Neural cell (in vitro differentiated cells): Measurements from ENCODE around the gene TMEM132A. TPM values are rescaled to one million over a fixed set of nuclear protein-coding genes. Genes with fewer than 3 reads are reported as not detected.

Experiments used
- H2AFZ ChIP-seq: fragments of 200-600, 300-800 bp; sonication (generic), shearing (Covaris generic); 2 replicates; pipeline ENCODE4 v1.6.0; 2014; ENCODE audit warnings: low read depth, mild to moderate bottlenecking, antibody characterized with exemption, low read length, moderate library complexity
- H3F3A ChIP-seq: fragments of 200-600 bp; shearing (Covaris generic); 2 replicates; pipeline ENCODE4 v1.6.1; 2016; ENCODE audit warnings: mild to moderate bottlenecking, moderate library complexity, mixed read lengths, antibody characterized with exemption, low read length; ENCODE audit not compliant: insufficient read depth, poor library complexity, severe bottlenecking
- H3K27ac ChIP-seq: fragments of 200-600, 300-800 bp; sonication (generic), shearing (Covaris generic); 2 replicates; pipeline ENCODE4 v1.5.1; 2014; ENCODE audit warnings: mild to moderate bottlenecking, low read length, moderate library complexity
- H3K27me3 ChIP-seq: fragments of 300-800, 200-600 bp; sonication (generic), shearing (Covaris generic); 2 replicates; pipeline ENCODE4 v1.6.0; 2014; ENCODE audit warnings: mild to moderate bottlenecking, low read depth, low read length, moderate library complexity; ENCODE audit not compliant: insufficient read depth
- H3K36me3 ChIP-seq: fragments of 300-800, 200-600 bp; sonication (generic), shearing (Covaris generic); 2 replicates; pipeline ENCODE4 v1.5.1; 2014; ENCODE audit warnings: mild to moderate bottlenecking, antibody characterized with exemption, low read length, moderate library complexity; ENCODE audit not compliant: insufficient read depth
- H3K4me2 ChIP-seq: fragments of 300-800, 200-600 bp; sonication (generic), shearing (Covaris generic); 2 replicates; pipeline ENCODE4 v1.6.0; 2014; ENCODE audit warnings: mild to moderate bottlenecking, low read length
- H3K4me3 ChIP-seq: fragments of 300-800, 200-600 bp; sonication (generic), shearing (Covaris generic); 2 replicates; pipeline ENCODE4 v1.5.1; 2014; ENCODE audit warnings: mild to moderate bottlenecking, low read length, moderate library complexity
- H3K79me2 ChIP-seq: fragments of 200-600 bp; shearing (Covaris generic); replicated peaks from 2 replicates; pipeline ENCODE4 v1.6.0; 2014; ENCODE audit warnings: mild to moderate bottlenecking, low read length, moderate library complexity; ENCODE audit not compliant: insufficient read depth
- H3K9ac ChIP-seq: fragments of 300-800, 200-600 bp; sonication (generic), shearing (Covaris generic); 2 replicates; pipeline ENCODE4 v1.6.1; 2016; ENCODE audit warnings: mild to moderate bottlenecking, low read length, mixed read lengths
- H3K9me2 ChIP-seq: fragments of 200-600 bp; shearing (Covaris generic); 2 replicates; pipeline ENCODE4 v1.6.1; 2016; ENCODE audit warnings: mild to moderate bottlenecking, low read length, mixed read lengths; ENCODE audit not compliant: insufficient read depth
- H3K9me3 ChIP-seq: fragments of 200-600, 300-800 bp; sonication (generic), shearing (Covaris generic); 2 replicates; pipeline ENCODE4 v1.6.1; 2016; ENCODE audit warnings: mild to moderate bottlenecking, mixed run types, low read length, moderate library complexity, mixed read lengths
- H4K20me1 ChIP-seq: fragments of 200-600 bp; shearing (Covaris generic); 2 replicates; pipeline ENCODE4 v1.6.1; 2016; ENCODE audit warnings: mild to moderate bottlenecking, mixed run types; ENCODE audit not compliant: insufficient read depth
- EP300 ChIP-seq: fragments of 450-650 bp; conservative IDR thresholded peaks from 2 replicates; pipeline ENCODE4 v1.6.1; 2014; ENCODE audit warnings: antibody characterized with exemption, mild to moderate bottlenecking, moderate library complexity; ENCODE audit not compliant: poor library complexity, severe bottlenecking
- EZH2 ChIP-seq: fragments of 200-600, 300-800 bp; shearing (Covaris generic), sonication (generic); IDR thresholded peaks from 2 replicates; pipeline ENCODE4 v1.6.1; 2014; ENCODE audit warnings: antibody characterized with exemption, low read length, borderline replicate concordance, mild to moderate bottlenecking; ENCODE audit not compliant: insufficient read depth, poor library complexity, severe bottlenecking
- MXI1 ChIP-seq: fragments of 450-650 bp; conservative IDR thresholded peaks from 2 replicates; pipeline ENCODE4 v1.6.1; 2014; ENCODE audit warnings: antibody characterized with exemption, mild to moderate bottlenecking; ENCODE audit not compliant: poor library complexity, severe bottlenecking
- POLR2AphosphoS5 ChIP-seq: IDR thresholded peaks from 2 replicates; pipeline ENCODE4 v1.6.1; 2012
- RAD21 ChIP-seq: fragments of 450-650 bp; conservative IDR thresholded peaks from 2 replicates; pipeline ENCODE4 v1.6.1; 2014; ENCODE audit warnings: antibody characterized with exemption, mild to moderate bottlenecking, moderate library complexity
- SMC3 ChIP-seq: fragments of 450-650 bp; conservative IDR thresholded peaks from 2 replicates; pipeline ENCODE4 v1.6.1; 2014; ENCODE audit warnings: antibody characterized with exemption, mild to moderate bottlenecking, moderate library complexity; ENCODE audit not compliant: poor library complexity
- TAF1 ChIP-seq: IDR thresholded peaks from 2 replicates; pipeline ENCODE4 v1.6.1; 2012; ENCODE audit warnings: low read depth
- polyA plus RNA-seq: library from polyadenylated mRNA; depleted of rRNA; stranded (reverse); fragments of >200 nt; gene quantifications from 2 replicates; pipeline ENCODE4 v1.2.3, GENCODE V29; 2014
- TF ChIP-seq, protein P1 (sequence below): fragments of 450-650 bp; IDR thresholded peaks from 2 replicates; pipeline ENCODE4 v1.5.1; 2014; ENCODE audit warnings: antibody characterized with exemption, mild to moderate bottlenecking, moderate library complexity; ENCODE audit not compliant: poor library complexity, severe bottlenecking
- TF ChIP-seq, protein P2 (sequence below): IDR thresholded peaks from 2 replicates; pipeline ENCODE4 v1.6.1; 2012; ENCODE audit warnings: borderline replicate concordance

The TMEM132A gene
- polyA plus RNA-seq, 1 donor from 2014 or later = 215 TPM

DNA sequence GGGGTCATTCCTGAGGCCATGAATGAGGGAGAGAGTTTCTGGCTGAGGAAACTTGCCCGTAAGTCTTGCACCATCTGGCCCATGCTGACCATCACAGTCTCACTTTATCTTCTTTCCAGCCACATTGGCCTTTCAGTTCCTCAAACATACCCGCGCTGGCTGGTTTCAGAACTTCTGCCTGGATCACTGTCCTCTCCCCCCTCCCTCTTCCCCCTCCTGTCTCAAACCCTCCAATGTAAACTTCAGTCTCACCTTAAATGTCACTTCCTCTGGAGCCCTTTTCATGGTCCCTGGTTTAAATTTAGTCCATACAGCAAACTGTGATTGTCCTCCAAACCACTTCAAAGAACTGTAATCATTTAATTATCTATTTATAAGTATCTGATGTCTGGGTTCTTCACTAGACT lies 14.0 kb upstream of the TMEM132A start:
- TF ChIP-seq RAD21 (no peak), MXI1 (no peak), POLR2AphosphoS5 (no peak), EP300 (no peak), EZH2 (no peak), SMC3 (no peak), TAF1 (no peak)
- TF ChIP-seq, protein P1, sequence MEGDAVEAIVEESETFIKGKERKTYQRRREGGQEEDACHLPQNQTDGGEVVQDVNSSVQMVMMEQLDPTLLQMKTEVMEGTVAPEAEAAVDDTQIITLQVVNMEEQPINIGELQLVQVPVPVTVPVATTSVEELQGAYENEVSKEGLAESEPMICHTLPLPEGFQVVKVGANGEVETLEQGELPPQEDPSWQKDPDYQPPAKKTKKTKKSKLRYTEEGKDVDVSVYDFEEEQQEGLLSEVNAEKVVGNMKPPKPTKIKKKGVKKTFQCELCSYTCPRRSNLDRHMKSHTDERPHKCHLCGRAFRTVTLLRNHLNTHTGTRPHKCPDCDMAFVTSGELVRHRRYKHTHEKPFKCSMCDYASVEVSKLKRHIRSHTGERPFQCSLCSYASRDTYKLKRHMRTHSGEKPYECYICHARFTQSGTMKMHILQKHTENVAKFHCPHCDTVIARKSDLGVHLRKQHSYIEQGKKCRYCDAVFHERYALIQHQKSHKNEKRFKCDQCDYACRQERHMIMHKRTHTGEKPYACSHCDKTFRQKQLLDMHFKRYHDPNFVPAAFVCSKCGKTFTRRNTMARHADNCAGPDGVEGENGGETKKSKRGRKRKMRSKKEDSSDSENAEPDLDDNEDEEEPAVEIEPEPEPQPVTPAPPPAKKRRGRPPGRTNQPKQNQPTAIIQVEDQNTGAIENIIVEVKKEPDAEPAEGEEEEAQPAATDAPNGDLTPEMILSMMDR = no peak
- TF ChIP-seq, protein P2, sequence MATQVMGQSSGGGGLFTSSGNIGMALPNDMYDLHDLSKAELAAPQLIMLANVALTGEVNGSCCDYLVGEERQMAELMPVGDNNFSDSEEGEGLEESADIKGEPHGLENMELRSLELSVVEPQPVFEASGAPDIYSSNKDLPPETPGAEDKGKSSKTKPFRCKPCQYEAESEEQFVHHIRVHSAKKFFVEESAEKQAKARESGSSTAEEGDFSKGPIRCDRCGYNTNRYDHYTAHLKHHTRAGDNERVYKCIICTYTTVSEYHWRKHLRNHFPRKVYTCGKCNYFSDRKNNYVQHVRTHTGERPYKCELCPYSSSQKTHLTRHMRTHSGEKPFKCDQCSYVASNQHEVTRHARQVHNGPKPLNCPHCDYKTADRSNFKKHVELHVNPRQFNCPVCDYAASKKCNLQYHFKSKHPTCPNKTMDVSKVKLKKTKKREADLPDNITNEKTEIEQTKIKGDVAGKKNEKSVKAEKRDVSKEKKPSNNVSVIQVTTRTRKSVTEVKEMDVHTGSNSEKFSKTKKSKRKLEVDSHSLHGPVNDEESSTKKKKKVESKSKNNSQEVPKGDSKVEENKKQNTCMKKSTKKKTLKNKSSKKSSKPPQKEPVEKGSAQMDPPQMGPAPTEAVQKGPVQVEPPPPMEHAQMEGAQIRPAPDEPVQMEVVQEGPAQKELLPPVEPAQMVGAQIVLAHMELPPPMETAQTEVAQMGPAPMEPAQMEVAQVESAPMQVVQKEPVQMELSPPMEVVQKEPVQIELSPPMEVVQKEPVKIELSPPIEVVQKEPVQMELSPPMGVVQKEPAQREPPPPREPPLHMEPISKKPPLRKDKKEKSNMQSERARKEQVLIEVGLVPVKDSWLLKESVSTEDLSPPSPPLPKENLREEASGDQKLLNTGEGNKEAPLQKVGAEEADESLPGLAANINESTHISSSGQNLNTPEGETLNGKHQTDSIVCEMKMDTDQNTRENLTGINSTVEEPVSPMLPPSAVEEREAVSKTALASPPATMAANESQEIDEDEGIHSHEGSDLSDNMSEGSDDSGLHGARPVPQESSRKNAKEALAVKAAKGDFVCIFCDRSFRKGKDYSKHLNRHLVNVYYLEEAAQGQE = no peak
- Histone ChIP-seq H3K36me3 (no peaks in the 10 kb centered on the region), H2AFZ (no peak overlapping the region), H3K79me2 (peaks cover 13% of the 10 kb centered on the region), H3K9ac (no peak overlapping the region), H3K9me2 (no peaks in the 10 kb centered on the region), H4K20me1 (no peaks in the 10 kb centered on the region), H3K27ac (no peak overlapping the region), H3K4me2 (no peak overlapping the region), H3K27me3 (no peaks in the 10 kb centered on the region), H3K9me3 (no peaks in the 10 kb centered on the region), H3F3A (peaks cover 3% of the 10 kb centered on the region), H3K4me3 (no peak overlapping the region)

DNA sequence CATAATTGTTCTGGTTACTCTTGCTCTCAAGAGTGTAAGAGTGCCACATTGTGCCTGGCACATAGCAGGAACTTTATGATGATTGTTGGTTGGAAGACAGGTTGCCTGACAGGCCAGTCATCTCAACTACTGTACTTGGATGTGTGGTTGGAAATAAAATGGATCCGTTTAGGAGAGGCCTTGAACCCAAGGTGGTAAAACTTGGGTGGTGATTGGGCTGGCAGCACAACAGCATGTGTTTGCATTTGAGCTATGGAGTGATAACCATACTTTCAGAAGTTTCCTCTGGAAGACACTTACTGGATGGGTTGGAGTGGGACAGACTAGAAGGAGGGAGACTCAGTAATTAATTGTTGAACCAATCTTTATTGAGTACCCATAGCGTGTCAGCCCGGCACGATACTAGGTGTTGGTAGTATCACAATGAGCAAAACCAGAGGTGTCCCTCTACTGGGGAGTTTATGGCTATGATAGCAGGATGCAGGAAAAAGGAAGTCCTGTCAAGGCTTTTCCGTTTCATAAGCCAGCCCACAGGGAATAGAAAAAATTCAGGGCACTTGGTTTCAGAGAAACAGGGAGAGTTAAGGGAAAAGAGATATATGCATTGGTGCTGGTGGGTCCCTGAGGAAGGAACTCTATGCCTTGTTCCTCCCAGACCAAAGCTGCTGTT lies 13.4 kb upstream of the TMEM132A start:
- Histone ChIP-seq H3K9me2 (no peaks in the 10 kb centered on the region), H3F3A (peaks cover 3% of the 10 kb centered on the region), H3K4me2 (no peak overlapping the region), H3K9me3 (no peaks in the 10 kb centered on the region), H3K79me2 (peaks cover 13% of the 10 kb centered on the region), H3K36me3 (no peaks in the 10 kb centered on the region), H3K9ac (no peak overlapping the region), H2AFZ (no peak overlapping the region), H4K20me1 (no peaks in the 10 kb centered on the region), H3K4me3 (no peak overlapping the region), H3K27ac (no peak overlapping the region), H3K27me3 (no peaks in the 10 kb centered on the region)
- TF ChIP-seq, protein P2 = no peak
- no peak for TF ChIP-seq EZH2
- TF ChIP-seq EP300 = no peak
- TF ChIP-seq SMC3 = no peak
- no peak for TF ChIP-seq TAF1
- no peak for TF ChIP-seq RAD21
- TF ChIP-seq, protein P1 = no peak
- TF ChIP-seq POLR2AphosphoS5 = no peak
- TF ChIP-seq MXI1 = no peak
